ENCODE measurements around the gene FIGNL2. TPM values are rescaled to one million over a fixed set of nuclear protein-coding genes. Genes with fewer than 3 reads are reported as not detected.
"Not testable (repeated sequence)": the region's sequence is repeated elsewhere in the genome, so short reads cannot be mapped to it uniquely, and the experiment has no call there.

Gene FIGNL2
- total and polyA plus RNA-seq, 8 donors, result 0.58 to 2.3 (median 1.6) TPM

DNA sequence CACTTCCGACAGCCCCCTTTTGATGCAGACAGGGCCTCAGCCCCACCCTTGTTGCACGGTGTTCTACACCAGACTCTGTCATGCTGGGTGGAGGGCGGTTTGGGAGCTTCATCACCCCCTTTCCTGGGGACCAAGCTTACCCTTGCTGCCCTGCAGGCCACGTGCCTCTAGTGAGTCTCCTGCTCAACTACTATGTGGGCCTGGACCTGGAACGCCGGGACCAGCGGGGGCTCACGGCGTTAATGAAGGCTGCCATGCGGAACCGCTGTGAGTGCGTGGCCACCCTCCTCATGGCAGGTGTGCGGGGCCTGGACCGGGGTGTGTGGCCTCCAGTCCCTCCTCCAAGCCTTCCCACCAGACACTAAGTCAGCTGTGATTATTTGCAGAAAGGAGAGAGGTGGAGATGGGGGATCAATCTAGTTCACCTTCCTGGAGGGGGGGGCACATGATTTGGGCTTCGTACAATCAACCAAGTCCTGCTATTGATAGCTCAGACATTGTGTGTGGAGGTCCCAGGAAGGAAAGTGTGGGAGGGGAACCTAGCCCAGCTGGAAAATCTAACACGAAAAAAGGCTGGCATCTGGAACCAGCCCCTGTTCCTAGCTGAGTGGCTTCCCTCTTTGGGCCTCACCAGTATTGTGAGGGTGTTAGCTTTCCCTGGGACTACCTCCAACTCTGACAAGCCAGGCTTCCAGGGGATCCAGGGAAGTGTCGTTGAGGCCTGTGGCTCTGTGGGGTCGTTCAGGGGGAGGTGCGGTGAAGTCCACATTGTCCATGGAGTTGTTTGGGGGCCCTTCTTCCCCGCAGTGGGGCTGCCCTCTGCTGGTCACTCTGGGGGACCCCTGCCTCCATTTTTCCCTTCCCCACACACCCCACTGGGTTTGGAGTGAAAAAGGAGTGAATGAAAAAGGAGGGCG is 41.0 kb upstream of the FIGNL2 start:
- Histone ChIP-seq H3K27ac (no peak overlapping the region), H3K9me3 (no peaks in the 10 kb centered on the region), H3K4me1 (peaks cover 11 to 37% of the 10 kb centered on the region in 2 donors), H3K36me3 (no peaks in the 10 kb centered on the region), H3K4me3 (no peak overlapping the region), H3K27me3 (peaks cover 0 to 9% of the 10 kb centered on the region in 2 donors)
- intact Hi-C loops (cut with DNase I), result loop anchor here in 1 of 2 donors (5.0 kb wide), 1 partner anchor 93 kb away; no protein-coding TSS in a partner anchor
- ATAC-seq (no peak), DNase-seq (no peak)
- TF ChIP-seq, protein P1, sequence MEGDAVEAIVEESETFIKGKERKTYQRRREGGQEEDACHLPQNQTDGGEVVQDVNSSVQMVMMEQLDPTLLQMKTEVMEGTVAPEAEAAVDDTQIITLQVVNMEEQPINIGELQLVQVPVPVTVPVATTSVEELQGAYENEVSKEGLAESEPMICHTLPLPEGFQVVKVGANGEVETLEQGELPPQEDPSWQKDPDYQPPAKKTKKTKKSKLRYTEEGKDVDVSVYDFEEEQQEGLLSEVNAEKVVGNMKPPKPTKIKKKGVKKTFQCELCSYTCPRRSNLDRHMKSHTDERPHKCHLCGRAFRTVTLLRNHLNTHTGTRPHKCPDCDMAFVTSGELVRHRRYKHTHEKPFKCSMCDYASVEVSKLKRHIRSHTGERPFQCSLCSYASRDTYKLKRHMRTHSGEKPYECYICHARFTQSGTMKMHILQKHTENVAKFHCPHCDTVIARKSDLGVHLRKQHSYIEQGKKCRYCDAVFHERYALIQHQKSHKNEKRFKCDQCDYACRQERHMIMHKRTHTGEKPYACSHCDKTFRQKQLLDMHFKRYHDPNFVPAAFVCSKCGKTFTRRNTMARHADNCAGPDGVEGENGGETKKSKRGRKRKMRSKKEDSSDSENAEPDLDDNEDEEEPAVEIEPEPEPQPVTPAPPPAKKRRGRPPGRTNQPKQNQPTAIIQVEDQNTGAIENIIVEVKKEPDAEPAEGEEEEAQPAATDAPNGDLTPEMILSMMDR (IDR thresholded peaks at IDR 0.05), result no peak

DNA sequence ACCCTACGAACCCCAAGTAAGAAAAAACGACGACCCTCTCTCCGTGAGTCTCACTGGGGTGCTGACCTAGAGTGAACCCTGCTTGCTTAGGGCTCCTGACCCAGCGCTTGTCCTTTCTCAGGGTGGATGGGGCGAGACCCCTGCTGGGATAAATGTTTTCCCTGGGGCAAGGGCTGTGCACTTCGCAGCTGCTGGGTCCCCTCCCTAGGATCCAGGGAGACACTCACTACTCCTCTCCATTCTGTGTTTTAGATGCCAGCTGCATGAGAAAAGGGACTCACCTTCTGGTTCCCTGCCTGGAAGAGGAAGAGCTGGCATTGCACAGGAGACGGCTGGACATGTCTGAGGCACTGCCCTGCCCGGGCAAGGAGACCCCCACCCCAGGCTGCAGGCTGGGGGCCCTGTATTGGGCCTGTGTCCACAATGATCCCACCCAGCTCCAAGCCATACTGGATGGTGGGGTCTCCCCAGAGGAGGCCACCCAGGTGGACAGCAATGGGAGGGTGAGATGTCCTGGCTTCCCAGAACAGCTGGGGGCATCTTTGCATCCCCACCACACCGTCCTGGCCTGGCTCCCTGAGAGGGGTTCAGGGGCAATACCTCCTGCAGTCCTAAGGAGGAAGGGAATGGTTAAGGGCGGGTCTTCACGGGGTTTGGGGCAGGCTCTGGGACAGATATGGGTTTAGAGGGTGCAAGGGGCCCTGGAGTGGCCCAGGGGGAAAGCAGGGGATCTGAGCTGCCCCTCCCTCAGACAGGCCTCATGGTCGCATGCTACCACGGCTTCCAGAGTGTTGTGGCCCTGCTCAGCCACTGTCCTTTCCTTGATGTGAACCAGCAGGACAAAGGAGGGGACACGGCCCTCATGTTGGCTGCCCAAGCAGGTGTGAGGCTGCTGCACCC is 40.0 kb upstream of the FIGNL2 start:
- Histone ChIP-seq H3K4me3 (no peak overlapping the region), H3K27ac (no peak overlapping the region), H3K27me3 (peaks cover 0 to 9% of the 10 kb centered on the region in 2 donors), H3K9me3 (no peaks in the 10 kb centered on the region), H3K4me1 (peaks cover 11 to 40% of the 10 kb centered on the region in 2 donors), H3K36me3 (no peaks in the 10 kb centered on the region)
- DNase-seq (no peak), ATAC-seq (no peak)
- intact Hi-C loops (cut with DNase I), result no loop called here
- TF ChIP-seq, protein P1 (IDR thresholded peaks at IDR 0.05), result no peak

DNA sequence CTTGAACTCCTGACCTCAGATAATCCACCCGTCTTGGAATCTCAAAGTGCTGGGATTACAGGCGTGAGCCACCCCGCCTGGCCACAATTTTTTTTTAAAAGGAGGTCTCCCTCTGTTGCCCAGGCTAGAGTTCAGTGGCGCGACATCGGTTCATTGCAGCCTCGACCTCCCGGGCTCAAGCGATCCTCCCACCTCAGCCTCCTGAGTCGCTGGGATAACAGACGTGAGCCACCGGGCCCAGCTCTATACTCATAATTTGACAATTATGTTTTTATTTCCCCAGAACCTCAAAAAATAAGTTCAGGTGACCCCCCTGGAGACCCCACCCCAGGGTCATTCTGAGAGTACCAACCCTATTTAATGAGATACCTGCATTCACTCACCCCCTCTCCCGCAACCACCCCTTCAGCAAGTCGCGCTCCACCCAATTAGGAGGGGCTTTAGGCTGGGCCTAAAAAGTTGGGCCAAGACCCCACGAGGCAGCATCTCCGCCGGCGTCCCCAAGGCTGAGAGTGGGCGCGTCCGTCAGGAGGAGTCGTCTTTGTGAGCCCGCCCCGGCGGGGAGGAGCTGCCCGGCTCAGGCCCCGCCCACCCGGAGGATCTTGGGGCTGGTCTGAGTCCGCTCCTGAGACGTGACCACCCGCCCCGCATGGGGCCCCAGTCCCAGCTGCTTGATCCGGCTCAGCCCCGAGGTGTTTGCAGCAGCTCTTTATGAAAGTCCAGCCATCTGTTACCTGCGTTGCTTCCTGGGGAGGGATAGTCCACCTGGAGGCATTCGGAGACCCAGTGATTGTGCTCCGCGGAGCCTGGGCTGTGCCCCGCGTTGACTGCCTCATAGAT is 39.2 kb upstream of the FIGNL2 start, which contains the start of gene ANKRD33:
Gene ANKRD33 (plus strand): TSS at position 628 of the 840 bp plus-strand sequence. CDS start 84 bp downstream, at position 712.
- no peaks in the 10 kb centered on the region for H3K9me3 ChIP-seq
- DNase-seq (peak in 1 of 4 donors; percentile 90), ATAC-seq (peak; percentile 37)
- peaks cover 11 to 40% of the 10 kb centered on the region in 2 donors for H3K4me1 ChIP-seq
- TF ChIP-seq, protein P1 (IDR thresholded peaks at IDR 0.05), result no peak
- H3K36me3 ChIP-seq, result no peaks in the 10 kb centered on the region
- no peak within 1 kb of the TSS for H3K4me3 ChIP-seq
- intact Hi-C loops (cut with DNase I), result no loop called here
- peaks cover 0 to 9% of the 10 kb centered on the region in 2 donors for H3K27me3 ChIP-seq
- H3K27ac ChIP-seq, result no peak within 1 kb of the TSS

DNA sequence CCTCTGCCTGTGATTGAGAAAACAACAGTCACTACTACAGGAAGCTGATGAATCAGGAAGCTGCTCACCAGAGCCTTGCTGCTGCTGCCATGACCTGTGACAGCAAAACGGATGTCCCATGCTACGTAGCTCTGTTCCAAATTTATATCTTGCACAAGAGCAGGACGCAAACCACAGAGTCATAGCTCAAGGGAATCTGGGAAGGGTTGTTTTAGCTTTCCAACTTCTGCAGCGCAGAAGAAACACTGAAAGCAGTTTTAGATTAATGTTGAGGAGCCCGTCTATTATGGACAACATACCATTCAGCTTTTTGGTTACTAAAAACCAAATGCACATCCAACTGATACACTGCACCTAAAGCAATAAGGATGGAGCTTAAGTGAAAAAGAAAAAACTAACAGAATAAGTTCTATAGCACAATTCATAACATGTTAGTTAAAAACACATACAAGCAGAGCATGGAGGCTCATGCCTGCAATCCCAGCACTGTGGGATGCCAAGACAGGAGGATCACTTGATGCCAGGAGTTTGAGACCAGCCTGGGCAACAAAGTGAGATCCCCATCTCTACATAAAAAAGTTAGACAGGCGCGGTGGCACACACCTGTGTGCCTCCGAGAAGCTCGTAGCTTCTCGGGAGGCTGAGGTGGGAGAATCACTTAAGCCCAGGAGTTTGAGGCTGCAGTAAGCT is 37.6 kb upstream of the FIGNL2 start:
- DNase-seq (peak in 3 of 4 donors; percentile 61 to 88 (median 86)), ATAC-seq (peak; percentile 88)
- Histone ChIP-seq H3K27me3 (peaks cover 0 to 9% of the 10 kb centered on the region in 2 donors), H3K27ac (peak overlapping the region; percentile 37 to 64), H3K36me3 (no peaks in the 10 kb centered on the region), H3K9me3 (no peaks in the 10 kb centered on the region), H3K4me1 (peaks cover 11 to 48% of the 10 kb centered on the region in 2 donors), H3K4me3 (no peak overlapping the region)
- intact Hi-C loops (cut with DNase I), result no loop called here
- TF ChIP-seq, protein P1 (IDR thresholded peaks at IDR 0.05), result no peak

DNA sequence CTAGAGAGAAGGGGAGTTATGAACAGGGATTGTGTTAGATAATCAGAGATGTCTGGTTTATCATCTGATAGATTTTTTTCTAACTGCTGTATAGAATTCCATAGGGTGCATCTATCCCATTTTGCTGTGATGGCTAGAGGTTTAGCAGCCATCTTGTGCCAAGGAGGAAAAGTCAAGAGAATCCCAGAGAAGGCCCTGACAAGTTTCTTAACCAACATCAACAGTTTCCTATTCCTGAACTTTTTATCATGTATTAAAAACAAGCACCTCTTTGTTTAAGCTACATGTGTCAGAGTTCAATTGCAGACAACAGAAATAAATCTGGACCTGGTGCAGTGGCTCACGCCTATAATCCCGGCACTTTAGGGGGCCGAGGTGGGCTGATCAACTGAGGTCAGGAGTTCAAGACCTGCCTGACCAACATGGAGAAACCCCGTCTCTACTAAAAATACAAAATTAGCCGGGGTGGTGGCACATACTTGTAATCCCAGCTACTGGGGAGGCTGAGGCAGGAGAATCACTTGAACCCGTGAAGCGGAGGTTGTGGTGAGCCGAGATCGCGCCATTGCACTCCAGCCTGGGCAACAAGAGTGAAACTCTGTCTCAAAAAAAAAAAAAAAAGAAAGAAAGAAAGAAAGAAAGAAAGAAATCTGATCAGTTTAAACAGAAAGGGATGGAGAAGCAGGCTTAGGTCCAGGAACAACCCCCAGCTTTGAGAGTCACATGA is 36.9 kb upstream of the FIGNL2 start:
- H3K9me3 ChIP-seq; H3K36me3 ChIP-seq; H3K27me3 ChIP-seq; DNase-seq; ATAC-seq; H3K4me3 ChIP-seq; intact Hi-C loops (cut with DNase I): not testable (repeated sequence)
- H3K4me1 ChIP-seq, result peaks cover 11 to 48% of the 10 kb centered on the region in 2 donors
- peak overlapping the region; percentile 37 to 64 for H3K27ac ChIP-seq

All from left lung (tissue), 10 donors.